T-helper 22 cell (primary cell): ENCODE data around the gene GAREM1.
"Not testable (repeated sequence)": the region's sequence is repeated elsewhere in the genome, so short reads cannot be mapped to it uniquely, and the experiment has no call there.

Experiments used
- DNase-seq: peaks from one replicate; pipeline ENCODE4 v3.0.0-alpha.2; 2020; ENCODE audit warnings: low read depth

Gene GAREM1

DNA sequence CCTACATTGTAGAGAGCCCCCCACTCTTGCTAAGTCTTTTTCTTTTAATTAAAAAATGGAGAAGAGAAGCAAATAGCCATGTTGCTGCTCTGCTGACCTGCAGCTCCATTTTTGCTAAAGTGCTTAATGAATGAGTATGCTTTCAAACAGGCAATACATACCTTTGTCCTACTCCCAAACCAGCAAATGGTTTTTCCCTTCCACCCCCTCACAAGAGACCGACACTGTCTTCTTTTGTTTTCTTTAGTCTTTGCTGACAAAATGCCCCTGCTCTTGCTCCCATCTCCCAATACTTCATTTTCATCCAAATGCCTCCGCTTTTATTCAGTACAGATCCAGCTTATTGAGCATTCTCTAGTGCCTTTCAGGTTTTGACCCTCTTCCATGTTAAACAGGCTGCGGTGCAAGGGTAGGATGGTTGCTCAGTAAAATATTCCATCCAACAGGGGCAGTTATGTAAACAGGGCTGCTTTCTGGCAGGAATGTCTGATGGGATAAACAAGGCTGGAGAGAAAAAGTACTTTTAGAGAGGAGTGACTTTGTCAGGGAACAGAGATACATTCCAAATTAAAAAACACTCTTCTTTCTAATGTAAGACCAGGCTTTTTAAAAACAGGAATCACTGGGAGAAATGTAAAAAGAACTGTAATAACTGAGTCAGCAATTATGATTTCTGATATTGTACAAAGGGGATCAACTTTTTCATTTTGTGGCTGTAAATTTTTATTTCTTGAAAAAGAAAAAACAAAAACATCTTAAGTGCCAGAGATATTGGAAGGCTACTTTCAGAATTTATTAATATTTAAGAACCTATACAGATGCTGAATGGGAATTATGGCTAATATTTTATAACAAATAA, 144.0 kb downstream of the GAREM1 start:
- no peak for DNase-seq

DNA sequence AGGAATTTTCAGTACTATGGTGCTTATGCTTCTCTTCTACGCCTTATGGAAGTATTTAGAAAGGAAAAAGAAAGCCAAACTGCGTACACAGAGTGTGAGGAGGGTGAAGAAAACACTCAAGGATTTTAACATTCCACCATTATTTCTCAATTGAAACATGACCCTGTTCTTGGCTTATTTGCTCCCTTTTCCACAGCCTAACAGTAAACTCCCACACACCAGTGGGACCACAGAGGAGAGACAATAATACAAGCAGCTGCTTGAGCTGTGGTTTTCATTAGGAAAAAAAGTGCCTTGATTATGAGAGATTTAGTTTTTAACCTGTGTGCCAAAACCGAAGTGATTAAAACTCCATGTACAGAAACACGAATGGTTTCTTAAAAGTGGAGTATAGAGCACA, 146.5 kb downstream of the GAREM1 start:
- DNase-seq = no peak

DNA sequence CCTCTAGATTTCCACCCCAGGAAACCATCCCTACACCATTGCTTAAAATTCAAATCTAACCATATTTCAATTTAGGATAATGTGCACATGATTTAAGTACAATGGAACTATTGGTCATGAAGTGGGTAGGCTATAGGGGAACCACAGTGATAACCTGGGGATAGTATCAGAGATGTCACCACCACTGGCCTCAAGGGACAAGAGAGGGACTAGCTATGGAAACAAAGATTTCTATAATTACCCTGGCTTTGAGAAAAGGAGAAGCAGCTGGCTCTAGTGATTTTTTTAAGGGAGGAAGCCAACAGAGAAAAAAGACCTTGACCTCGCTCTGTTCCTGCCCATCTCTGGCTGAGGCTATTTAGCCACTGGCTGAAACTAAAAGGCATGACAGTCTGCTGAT, 148.9 kb downstream of the GAREM1 start:
- DNase-seq = no peak

DNA sequence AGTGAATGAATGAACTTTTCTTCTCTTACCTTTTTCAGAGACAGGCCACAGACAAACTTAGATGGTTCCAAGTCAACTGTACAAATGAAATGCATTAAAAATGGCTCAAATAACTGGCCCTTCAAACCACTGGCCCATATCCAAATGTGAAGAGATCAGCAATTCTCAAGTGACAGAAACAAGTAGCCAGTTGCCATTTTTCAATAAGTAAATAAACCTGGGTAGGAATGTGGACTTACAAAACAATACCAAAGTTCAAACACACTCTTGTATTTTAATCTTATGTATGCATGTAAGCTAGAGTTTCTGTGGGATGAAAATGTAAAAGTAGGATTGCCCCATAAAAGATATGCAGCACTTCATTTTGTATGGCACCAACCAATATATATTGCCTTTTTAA, 151.6 kb downstream of the GAREM1 start:
- no peak for DNase-seq

DNA sequence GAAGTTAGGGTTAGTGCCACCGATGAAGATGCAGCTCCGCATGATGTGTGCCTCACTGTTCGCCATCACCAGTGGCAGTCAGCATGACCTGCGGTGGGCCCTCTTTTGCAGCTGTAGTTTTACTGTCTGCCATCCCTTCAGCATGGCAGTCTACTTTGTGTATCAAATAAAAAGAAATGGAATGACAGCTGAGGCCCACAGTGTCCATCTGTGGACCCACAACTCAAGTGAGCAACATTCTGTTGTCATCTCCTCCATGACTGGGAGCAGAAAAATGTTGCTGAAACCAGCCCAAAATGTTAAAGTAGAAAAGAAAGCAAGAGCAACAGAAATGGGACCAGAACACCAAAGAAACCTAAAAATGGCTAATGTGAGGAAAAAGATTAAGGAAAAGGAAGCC, 152.1 kb downstream of the GAREM1 start:
- DNase-seq = no peak

DNA sequence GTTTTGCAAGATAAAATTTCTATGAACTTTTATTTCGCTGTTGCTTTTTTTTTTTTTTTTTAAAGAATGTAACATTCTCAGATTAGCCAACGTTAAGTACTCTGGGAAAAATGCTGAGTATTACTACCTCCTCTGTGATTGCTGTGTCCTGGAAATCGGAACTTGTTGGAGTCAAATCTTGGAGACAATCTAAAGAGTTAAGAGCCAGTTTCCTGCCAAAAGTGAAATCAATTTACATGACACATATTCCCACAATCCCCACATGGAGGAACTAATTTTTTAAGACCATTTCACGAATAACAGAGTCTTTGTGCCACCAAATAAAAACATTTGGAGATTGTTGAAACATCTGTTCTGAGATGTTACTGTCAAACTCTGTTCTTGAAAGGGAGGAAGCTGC, 153.0 kb downstream of the GAREM1 start:
- no peak for DNase-seq

DNA sequence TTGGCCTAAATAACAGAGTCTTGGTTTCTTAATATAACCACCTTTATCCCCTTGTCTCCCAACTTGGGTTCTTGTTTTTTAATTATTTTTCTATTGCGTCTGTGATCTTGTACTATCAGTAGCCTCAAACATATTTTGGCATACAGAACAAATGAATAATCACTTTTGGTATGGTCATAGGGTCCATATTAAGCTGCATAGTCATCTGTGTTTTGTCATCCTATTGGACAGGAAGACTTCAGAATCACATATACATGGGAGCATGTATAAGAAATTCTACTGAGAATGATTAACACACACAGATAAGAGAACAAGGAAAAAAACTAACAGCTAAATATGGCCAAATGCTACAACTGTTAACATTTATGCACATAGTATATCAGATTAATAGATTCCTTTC, 154.8 kb downstream of the GAREM1 start:
- no peak for DNase-seq

DNA sequence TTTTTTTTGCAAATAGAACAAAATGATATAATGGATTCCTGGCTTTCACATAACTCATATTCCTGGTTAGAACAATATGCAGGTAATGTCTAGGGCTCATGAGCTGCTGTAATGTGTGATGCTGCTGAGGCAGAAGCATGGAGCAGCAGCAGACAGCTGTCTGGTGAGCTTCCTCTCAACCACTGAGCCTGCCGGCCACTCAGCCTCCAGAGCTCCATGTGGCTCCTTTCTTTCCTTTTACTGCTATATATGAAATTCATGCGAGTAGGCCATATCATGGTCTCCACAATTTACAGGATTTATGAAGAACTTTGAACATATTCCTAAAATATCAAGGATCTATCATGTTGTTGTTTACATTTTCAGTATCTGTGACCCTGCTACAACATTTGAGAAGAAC, 159.9 kb downstream of the GAREM1 start:
- no peak for DNase-seq

DNA sequence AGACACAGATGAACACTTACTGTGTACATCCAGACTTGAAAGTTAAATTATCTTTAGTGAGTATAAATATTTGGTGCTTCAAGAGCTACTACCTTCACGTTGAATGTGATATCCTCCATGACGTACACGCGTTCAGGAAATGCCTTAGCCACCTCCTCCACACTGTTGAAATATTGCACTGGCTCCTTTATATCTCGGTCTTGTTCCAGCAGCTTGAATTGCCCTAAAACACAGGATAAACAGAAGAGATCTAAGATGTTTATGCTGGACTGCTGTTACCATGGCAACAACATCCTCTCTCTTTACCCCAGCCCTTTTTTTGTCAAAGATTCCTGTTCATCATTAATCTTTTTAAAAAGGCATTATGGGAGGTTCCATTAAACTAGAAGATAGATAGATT, 160.6 kb downstream of the GAREM1 start:
- DNase-seq = no peak

DNA sequence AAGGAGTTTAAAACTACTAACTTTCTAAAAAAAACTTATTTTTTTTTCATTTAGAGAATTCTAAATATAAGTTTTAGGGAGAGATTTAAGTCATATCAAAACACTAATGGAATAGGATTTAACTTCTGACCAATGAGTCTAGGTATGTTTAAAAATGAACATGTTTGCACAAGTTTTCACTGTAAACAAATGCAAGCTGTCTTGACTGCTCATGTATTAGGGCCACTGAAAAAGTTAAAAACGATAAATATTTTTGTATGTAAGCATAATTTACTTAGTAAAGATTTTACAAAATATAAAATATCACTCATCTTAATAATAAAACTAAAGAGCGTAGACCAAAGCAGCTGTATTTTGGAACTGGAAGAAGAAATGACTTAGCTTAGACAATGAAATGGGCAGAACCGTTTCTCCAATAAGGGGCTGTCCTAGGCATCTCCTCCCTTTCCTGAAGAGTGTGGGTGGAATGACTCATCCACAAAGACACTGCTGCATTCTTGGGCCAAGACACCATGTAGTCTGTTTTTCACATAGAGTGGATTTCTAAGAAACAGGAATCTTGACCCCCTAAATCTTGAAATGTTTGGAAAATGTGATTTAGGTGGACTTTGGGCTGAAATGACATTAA, 162.1 kb downstream of the GAREM1 start:
- no peak for DNase-seq

DNA sequence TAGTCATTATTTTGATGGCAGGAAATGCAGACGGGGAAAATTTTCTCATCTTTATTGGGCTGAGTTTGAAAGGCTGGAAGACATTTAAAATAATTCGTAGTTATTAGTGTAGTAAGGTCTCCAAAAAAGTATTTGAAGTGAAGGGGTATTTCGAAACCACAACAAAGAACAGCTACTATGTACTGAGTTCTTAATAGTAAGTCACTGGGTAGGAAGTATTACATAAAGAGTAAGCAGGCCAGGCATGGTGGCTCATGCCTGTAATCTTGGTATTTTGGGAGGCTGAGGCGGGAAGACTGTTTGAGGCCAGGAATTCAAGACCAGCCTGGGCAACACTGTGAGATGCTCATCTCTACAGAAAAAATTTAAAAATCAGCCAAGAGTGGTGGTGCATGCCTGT, 167.3 kb downstream of the GAREM1 start:
- DNase-seq = no peak

DNA sequence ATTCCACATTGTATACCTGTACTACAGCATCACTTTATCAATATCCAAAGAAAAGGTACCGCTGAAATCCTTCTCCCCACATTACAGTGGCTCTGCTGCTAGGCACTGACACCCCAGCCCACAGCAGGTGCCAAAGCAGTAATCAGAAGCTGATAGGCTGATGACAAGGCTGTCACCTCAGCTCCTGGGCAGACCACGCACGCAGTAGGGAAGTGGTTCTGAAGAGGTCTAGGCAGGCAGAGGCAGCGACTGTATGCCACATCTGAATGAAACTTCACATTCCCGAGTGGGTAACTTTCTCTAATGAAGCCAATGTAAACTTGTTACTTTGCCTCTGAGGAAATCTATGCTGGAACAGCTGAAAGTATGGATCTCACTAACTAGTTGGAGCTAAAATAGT, 167.9 kb downstream of the GAREM1 start:
- no peak for DNase-seq

DNA sequence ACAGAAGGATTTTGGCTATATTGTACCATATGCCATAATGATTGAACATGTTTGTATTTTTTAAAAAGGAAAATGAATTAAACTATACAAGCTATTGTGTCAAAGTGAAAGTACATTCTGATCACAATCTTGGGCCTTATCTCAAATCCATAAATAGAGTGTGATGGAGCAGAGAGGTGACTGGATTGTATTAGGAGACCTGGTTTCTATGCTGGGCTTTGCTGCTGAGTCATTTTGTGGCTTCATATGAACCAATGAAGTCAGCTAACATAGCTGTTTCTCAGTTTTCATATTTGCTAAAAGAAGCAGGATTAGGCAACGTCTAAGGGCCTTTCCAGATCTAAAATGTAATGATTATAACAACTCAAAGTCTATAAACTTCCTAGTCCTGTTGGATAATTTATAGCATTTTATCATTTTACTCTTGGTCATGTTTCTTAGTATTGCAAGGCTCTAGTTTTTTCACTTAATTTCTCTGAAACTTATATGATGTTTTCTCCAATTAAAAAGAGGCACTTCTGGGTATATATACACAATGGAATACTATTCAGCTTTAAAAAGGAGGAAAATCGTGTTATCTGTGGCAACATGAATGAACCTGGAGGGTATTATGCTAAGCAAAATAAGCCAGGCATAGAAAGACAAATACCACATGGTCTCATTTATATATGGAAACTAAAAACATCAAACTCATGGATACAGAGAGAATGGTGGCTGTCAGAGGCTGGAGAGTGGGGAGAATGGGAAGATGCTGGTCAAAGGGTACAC, 168.5 kb downstream of the GAREM1 start:
- no peak for DNase-seq

DNA sequence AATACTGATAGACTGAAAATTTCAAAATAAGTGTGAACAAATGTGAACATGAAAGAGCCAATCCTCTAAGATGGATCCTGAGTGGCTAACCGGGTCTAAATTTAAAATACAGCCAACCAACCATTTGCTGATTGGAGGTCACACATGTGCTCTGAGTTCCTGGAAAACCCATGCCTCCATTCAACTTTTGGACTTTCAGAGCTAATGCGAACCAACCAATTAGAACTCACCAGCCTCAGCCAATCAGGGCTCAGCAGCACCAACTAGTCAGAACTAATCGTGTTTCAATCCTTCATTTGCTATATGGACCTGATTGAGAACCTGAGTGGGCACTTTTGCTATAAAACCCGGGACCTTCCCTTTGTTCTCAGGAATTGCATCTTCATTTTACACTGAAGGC, 169.3 kb downstream of the GAREM1 start:
- DNase-seq = no peak

DNA sequence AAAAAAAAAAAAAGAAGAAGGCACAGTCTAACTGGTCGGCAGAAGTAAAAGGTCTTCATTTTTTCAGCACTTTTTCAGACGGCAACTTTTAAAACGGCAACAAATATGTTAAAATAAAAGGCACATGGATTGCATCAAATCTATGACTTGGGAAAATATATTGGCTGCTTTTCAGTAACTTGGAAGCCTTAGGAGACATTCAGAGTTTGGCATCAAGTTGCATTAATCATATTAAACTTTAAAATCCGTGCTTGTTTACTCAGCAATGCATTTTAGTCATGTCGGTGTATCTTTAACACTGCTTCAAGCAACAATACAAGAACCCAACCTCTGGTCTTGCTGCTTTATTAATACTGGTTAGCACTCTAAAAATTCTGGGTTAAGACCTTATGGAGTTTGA, 169.8 kb downstream of the GAREM1 start:
- DNase-seq = no peak

DNA sequence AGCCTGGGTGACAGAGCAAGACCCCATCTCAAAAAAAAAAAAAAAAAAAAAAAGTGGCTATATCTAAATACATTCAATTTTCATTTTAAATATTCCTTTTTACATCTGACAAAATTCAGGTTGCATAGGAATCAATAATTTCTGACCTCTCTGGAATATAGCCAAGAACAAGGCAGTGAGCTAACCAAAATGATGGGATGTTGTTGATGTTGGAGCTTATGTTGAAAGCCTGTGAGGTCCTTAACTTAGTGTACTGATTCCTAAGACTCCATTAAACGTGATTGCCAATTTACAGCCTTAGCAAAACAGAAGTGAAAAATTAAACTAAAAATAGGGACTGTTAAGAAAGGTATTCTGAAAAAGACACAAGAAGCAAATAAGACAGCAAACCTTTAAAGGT, 171.2 kb downstream of the GAREM1 start:
- no peak for DNase-seq

DNA sequence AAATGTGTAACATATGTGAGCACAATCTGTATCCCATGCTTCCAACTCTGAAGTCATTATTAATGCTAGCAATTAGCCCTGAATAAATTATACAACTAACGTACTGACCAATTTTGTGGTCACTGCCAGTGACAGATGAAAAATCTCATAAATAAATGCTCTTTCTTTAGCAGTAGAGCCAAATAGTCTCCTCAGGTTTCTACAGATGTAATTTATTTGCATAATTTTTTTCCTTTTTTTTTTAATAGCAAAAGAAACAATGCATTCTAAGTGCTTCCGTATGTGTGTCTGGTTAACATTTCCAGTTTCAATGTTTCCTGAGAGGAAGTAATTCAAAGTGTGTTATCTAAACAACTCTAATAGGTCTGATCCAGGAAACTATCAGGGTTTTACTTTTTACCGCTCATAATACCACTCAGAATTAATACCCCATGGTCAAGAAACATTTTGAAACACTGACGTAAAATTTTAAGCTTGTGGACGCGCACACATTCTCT, 172.5 kb downstream of the GAREM1 start:
- DNase-seq = no peak

DNA sequence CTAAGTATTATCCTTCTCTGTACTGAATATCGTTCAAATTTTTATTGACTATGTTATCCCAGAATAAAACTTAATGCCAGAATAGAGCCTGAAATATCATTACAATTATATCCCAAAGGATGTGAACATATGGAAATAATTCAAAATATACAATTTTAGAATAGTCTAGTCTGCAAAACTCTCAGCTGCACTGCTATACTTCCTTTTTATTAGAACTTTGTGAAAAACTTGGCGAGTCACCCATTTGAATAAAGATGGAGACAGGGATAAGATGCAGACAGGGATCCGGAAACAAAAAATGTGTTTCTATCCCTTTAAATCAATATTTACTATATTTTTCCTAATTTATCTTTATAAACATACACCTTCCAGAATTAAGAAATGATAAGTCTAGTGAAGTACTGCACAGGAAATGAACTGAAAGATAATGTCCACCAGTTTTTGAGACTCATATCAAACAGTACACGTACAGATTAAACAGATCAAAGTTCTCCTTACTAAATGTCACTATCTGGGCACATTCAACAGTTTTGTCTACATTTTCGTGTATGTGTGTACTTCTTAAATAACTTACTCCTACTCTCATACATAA, 173.0 kb downstream of the GAREM1 start:
- DNase-seq = no peak

DNA sequence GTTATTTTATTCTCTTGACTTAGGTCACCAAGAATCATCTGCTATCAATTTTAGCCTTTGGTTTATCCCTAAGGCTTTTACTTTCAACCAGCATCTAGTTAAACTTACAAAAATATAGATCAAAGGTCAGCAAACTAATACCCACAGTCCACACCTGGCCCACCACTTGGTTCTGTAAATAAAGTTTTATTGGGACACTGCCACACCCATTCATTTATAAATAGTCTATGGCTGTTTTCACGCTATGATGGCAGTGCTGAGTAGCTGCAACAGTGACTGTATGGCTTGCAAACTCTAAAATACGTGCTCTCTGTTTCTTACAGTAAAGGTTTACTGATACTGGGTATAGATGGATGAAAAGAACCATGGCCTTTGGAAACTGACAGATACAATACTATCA, 173.8 kb downstream of the GAREM1 start:
- DNase-seq = no peak

DNA sequence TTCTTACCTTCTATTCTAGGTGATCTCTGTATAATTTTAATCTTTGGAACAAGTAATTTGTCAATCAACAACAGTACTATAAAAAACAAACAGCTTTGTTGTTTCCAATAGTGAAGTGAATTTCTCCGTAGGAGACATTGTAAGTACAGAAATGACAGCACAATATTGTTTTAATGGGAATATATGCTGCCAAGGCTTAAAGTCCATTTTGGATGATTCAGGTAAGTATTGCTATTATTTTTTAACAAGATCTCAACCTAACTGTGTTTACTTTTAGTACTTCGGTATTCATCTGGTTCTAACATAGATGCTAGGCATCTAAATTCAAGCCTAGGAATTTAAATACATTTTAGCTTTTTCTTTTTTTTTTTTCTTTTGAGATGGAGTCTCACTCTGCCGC, 175.1 kb downstream of the GAREM1 start:
- DNase-seq = no peak

DNA sequence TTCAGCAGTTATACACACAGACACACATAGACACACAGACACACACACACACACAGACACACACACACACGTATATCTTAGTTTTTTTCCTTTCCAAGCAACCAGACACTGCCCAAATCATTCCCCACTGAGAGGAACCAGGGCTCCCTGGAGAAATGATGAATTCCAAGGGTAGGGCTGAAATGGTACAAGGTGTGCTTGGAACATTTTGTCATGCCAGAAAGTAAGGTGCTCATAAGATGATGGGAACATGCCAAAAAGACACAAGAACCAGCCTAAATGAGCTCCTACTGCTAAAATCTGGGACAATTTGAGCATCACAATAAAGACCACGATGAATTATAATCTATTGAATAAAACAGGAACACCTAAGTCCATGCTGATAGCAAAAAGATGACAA, 177.6 kb downstream of the GAREM1 start:
- DNase-seq = no peak

DNA sequence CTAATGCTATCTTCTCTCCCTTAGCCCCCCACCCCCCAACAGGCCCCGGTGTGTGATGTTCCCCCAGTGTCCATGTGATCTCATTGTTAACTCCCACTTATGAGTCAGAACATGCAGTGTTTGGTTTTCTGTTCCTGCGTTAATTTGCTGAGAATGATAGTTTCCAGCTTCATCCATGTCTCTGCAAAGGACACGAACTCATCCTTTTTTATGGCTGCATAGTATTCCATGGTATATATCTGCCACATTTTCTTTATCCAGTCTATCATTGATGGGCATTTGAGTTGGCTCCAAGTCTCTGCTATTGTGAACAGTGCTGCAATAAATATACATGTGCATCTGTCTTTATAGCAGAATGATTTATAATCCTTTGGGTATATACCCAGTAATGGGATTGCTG, 179.1 kb downstream of the GAREM1 start:
- DNase-seq = not testable (repeated sequence)

DNA sequence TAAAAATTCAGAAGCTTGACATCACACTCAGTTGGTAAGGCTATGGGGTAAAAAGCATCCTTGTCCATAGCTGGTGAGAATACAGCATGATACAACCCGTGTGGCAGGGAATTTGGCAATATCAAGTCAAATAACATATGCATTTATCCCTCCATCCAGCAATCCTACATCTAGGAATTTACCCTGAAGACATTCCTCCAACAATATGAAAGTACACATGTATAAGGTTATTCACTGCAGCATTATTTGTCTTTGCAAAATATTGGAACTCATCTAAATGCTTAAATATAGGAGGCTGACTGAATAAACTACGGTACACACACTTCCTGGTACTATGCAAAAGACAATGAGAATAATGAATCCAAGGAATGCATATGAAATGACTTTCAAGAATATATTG, 179.9 kb downstream of the GAREM1 start:
- no peak for DNase-seq
